Stimulated activated CD4-positive, alpha-beta T cell treated with anti-CD3 and anti-CD28 coated beads, Interleukin-2, amount 100 ng/mL, for 48 hours (primary cell): ENCODE data around the gene TOP3A.
"Not testable (repeated sequence)": the region's sequence is repeated elsewhere in the genome, so short reads cannot be mapped to it uniquely, and the experiment has no call there.

Experiments used
- DNase-seq, 2 donors: peaks; one replicate each; pipeline ENCODE4 v3.0.0-alpha.2; 2020

Gene TOP3A

GRCh38 chr17:18314731-18315561 lies at the start of gene TOP3A, which contains the start of gene SMCR8:
Gene TOP3A (minus strand): TSS chr17:18314994. CDS start chr17:18314778, 216 bp downstream.
Gene SMCR8 (plus strand): TSS chr17:18315293. CDS start chr17:18315790, 497 bp downstream.
- DNase-seq: peak; percentile 94

DNA sequence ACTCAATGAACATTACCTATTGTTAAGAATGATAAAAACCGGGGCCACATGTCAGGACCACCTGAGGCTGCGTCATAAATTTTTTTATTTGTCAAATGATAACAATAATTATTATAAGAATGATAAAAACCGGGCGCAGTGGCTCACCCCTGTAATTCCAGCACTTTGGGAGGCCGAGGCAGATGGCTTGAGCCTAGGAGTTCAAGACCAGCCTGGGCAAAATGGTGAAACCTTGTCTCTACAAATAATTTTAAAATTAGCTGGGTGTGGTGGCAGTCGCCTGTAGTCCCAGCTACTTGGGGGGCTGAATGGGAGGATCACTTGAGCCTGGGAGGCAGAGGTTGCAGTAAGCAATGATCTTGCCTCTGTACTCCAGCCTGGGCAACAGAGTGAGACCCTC lies 49.4 kb upstream of the TOP3A start:
- no peak for DNase-seq

DNA sequence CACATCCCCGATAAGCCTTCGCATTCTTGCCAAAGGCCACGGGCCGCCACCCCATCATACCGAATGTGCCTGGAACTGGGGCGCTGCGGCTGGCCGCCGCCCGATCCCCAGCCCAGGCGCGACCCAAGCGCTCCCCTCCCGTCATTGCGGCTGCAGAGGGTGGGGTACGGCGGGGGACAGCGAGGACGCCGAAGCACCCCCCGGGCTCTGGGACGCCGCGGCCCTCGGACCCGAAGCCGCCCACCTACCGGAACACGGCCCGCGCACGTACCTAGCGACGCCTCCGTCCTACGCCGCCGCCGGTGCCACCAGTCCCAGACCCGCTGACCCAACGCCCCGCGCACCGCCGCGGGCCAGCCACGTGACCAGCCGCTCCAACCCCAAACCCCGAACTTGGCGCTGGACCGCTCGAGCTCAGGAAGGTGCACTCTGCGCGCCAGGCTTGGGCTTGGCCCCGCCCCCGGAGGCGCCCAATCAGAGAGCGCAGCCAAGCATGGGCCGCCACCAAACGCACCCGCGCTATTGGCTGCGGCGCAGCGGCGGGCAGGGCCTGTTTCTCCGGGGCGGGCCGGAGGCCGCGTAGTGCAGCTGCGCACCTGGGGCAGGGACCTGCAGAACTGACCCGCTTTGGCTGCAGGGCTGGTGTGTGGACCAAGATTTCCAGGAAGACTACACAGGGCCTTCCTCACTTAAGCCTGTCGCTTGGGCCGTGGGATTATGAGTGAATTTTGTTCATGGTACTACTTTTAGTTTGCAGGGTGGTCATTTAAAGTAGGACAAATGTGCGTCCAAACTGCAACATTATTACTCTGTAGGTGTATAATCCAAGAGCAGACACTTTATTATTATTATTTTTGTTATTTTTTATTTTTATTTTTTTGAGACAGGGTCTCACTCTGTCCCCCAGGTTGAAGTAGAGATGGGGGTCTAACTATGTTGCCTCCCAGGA lies 48.6 kb upstream of the TOP3A start, which contains the start of gene SHMT1:
Gene SHMT1 (minus strand): TSS at position 450 of the 949 bp plus-strand sequence. CDS start 7,569 bp downstream, outside the sequence.
- DNase-seq: peak; percentile 89 to 92

- peak; percentile 9 to 11 for DNase-seq
Observed at GRCh38 chr17:18362698-18363100, 47.9 kb upstream of the TOP3A start.

GRCh38 chr17:18361837-18362697 lies 47.3 kb upstream of the TOP3A start:
- DNase-seq: no peak

DNA sequence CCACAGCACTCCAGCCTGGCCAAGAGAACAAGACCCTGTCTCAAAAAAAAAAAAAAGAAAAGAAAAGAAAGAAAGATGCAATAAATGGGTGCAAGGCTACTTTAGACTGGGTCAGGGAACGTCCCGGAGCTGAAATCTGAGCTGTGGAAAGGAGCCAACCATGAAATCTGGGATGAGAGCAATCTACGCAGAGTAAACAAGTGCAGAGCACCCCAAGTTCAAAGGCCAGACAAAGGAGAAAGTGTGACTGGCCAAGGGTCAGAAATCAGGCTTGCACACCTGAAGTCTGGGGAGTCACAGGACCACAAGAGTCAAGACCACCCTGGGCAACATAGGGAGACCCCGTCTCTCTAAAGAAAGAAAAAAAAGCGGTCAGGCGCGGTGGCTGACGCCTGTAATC lies 45.7 kb upstream of the TOP3A start:
- DNase-seq: no peak

DNA sequence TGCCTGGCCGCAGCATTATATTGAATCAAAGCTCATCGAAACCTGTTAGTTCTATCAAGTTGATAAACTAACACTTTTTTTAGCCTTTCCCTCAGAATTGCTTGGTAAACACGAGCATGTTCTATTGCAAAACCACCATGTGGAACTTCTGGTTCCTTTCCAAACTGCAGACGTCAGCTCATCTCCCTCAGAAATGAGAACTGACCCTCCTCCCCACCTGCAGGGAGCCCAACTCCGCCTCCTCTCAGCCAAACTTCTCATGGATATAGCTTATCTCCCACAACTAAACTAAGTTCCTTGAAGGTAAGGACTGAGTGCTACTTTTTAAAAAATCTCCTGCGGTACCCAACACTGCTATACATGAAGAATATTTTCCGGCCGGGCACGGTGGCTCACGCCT lies 41.8 kb upstream of the TOP3A start:
- no peak for DNase-seq

- DNase-seq: no peak
Observed at GRCh38 chr17:18353541-18353940, 38.7 kb upstream of the TOP3A start.

GRCh38 chr17:18344021-18344420 lies 29.2 kb upstream of the TOP3A start:
- no peak for DNase-seq

DNA sequence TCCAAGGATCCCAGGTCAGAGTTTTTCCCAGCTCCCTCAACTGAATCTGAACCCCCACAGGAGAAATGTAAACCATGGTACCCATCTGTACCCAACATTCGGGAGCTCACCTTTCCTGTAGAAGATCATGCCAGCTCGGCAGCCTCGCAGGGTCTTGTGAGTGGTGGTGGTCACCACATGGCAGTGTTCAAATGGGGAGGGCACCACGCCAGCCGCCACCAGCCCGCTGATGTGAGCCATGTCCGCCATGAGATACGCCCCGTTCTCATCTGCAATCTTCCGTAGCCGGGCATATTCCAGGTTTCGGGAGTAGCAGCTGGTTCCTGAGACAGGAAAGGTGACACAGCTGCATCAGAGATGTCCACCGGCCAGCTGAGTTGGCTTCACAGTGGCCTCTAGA lies 25.1 kb upstream of the TOP3A start:
- DNase-seq: no peak

GRCh38 chr17:18338158-18338557 lies 23.4 kb upstream of the TOP3A start:
- not testable (repeated sequence) for DNase-seq

- DNase-seq: no peak
Observed at GRCh38 chr17:18332909-18333489, 18.2 kb upstream of the TOP3A start.

GRCh38 chr17:18331879-18332278 lies 17.1 kb upstream of the TOP3A start:
- no peak for DNase-seq

GRCh38 chr17:18328643-18329204 lies 13.9 kb upstream of the TOP3A start:
- DNase-seq: no peak

- DNase-seq: no peak
Observed at GRCh38 chr17:18327556-18327955, 12.8 kb upstream of the TOP3A start.

DNA sequence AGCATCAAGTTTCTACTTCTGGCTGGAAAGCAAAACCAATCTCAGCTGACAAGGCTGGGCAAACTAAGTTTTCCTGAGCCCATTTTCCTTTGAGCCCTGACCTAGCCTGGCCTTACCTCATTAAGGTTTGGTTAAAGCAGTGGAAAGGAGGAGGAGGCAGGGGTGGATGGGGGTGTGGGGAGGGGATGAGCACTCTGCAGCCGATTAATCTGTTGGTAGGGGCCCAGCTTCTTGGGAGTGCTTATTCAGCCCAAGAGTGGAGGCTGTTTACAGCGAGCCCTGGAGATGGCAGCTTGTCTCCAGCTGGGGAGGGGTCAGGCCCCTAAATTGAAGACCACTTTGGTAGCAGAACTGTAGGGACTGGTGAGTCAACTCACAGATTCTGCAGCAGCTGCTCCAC lies 12.3 kb upstream of the TOP3A start:
- DNase-seq: no peak

GRCh38 chr17:18326572-18326971 lies 11.8 kb upstream of the TOP3A start:
- DNase-seq: no peak

DNA sequence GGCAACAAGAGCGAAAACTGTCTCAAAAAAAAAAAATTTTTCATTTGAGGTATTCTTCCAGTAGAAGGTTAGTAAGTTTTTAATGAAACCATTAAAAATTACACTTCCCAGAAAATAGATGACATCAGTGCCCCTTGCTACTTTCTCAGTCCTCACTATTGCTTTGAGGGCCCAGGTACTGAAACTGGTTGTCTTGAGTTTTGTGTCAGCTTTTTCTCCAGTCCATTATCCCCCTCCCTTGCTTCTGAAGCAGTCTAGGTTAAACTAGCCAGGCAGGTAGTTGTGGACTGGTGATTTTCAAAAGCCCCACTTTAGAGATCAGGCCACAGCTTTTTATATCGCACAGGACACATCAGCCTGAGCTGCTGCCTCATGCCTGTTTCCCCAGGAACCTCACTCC lies 11.2 kb upstream of the TOP3A start:
- no peak for DNase-seq

GRCh38 chr17:18324140-18325050 lies 9.6 kb upstream of the TOP3A start:
- no peak for DNase-seq

- no peak for DNase-seq
Observed at GRCh38 chr17:18323507-18324139, 8.8 kb upstream of the TOP3A start.
